HepG2 (cell line): Measurements from ENCODE around the gene SPANXA2. TPM values are rescaled to one million over a fixed set of nuclear protein-coding genes. Genes with fewer than 3 reads are reported as not detected.

ENCODE experiments used
- ATAC-seq: fragments of 200-7000 bp; cut with Tn5 transposase; 3 replicates; pipeline ENCODE4 v1.9.1; 2020; ENCODE audit warnings: mild to moderate bottlenecking, moderate library complexity
- BruUV-seq: library from RNA; stranded (reverse); fragments of 400-500 nt; replicated peaks from 2 replicates; lab custom pipeline; 2021; lab: Mats Ljungman, UMichigan
- CTCF ChIA-PET: fragments of 300-600 bp; formaldehyde crosslinking; extraction: SDS; loops from one replicate; lab custom pipeline; 2021; ENCODE audit warnings: low total read pairs, inconsistent platforms, low intra/inter-chr PET ratio; lab: Yijun Ruan, JAX
- POLR2A ChIA-PET: fragments of 350-600 bp; sonication (Branson Sonifier 250); formaldehyde crosslinking; loops from one replicate; lab custom pipeline; 2020; ENCODE audit warnings: antibody characterized with exemption, inconsistent platforms; lab: Yijun Ruan, JAX
- DNase-seq: peaks from one replicate; pipeline ENCODE4 v3.0.0-alpha.2; 2015; ENCODE audit warnings: low spot score
- FAIRE-seq: peaks from 3 replicates; lab custom pipeline; 2011; peaks lifted over from hg19 to GRCh38; lab: Jason Lieb, UNC
- H2AFZ ChIP-seq: one replicate; pipeline ENCODE4 v1.6.1; 2011; ENCODE audit warnings: low read length, inconsistent platforms
- H3K27ac ChIP-seq: fragments of 300-600 bp; 3 replicates; pipeline ENCODE4 v1.8.0; 2011; ENCODE audit warnings: mixed run types, mild to moderate bottlenecking, mixed read lengths, low read length, inconsistent platforms; ENCODE audit not compliant: insufficient read depth; ENCODE audit errors: extremely low read length
- H3K27me3 ChIP-seq, 2 experiments: fragments of 200-600 bp in 1 of 2; 2 replicates in 1 of 2; 3 replicates in 1 of 2; pipeline versions ENCODE4 v1.6.0 to v1.8.0; 2011; ENCODE audit warnings: low read length in 2 of 2, mild to moderate bottlenecking in 2 of 2, moderate library complexity in 2 of 2, inconsistent platforms in 1 of 2; ENCODE audit not compliant: insufficient read depth in 2 of 2, control insufficient read depth in 1 of 2
- H3K36me3 ChIP-seq, 2 experiments: fragments of 200-600 bp in 1 of 2; replicated peaks in 1 of 2; 2 replicates in 1 of 2; 3 replicates in 1 of 2; pipeline versions ENCODE4 v1.5.1 to v1.8.0; 2011; ENCODE audit warnings: low read length in 2 of 2, inconsistent platforms in 1 of 2; ENCODE audit not compliant: insufficient read depth in 2 of 2, control insufficient read depth in 1 of 2
- H3K4me1 ChIP-seq: 2 replicates; pipeline ENCODE4 v1.5.1; 2012; ENCODE audit warnings: low read length, inconsistent platforms; ENCODE audit not compliant: insufficient read depth
- H3K4me2 ChIP-seq: 2 replicates; pipeline ENCODE4 v1.6.0; 2011; ENCODE audit warnings: low read depth, low read length, inconsistent platforms
- H3K4me3 ChIP-seq, 3 experiments: fragments of 200-600 bp in 1 of 3; sonication (generic), shearing (Covaris generic) in 1 of 3; replicated peaks in 1 of 3; 2 replicates each; pipeline ENCODE4 v1.5.1; 2011 to 2016; ENCODE audit warnings: low read length in 3 of 3, inconsistent platforms in 2 of 3, low read depth in 2 of 3, mild to moderate bottlenecking in 2 of 3, control low read depth in 1 of 3, mixed read lengths in 1 of 3; ENCODE audit not compliant: insufficient read depth in 1 of 3
- H3K79me2 ChIP-seq: one replicate; pipeline ENCODE4 v1.6.1; 2011; ENCODE audit warnings: low read length, inconsistent platforms; ENCODE audit not compliant: insufficient read depth
- H3K9ac ChIP-seq: 2 replicates; pipeline ENCODE4 v1.6.0; 2011; ENCODE audit warnings: mild to moderate bottlenecking, low read depth, low read length, inconsistent platforms; ENCODE audit not compliant: insufficient read depth
- H3K9me3 ChIP-seq: 2 replicates; pipeline ENCODE4 v1.5.1; 2012; ENCODE audit warnings: mild to moderate bottlenecking, low read length
- H4K20me1 ChIP-seq: 2 replicates; pipeline ENCODE4 v1.6.0; 2011; ENCODE audit warnings: inconsistent platforms, mild to moderate bottlenecking, low read length, moderate library complexity; ENCODE audit not compliant: insufficient read depth
- FOXM1 ChIP-seq: sonication (generic); formaldehyde crosslinking; IDR thresholded peaks from 2 replicates; pipeline ENCODE4 v1.5.0; 2020; ENCODE audit warnings: missing genetic modification reagents
- HOXA9 ChIP-seq: sonication (generic); formaldehyde crosslinking; IDR thresholded peaks from 2 replicates; pipeline ENCODE4 v1.8.1; 2022; ENCODE audit warnings: missing genetic modification reagents, mild to moderate bottlenecking, moderate library complexity, borderline replicate concordance
- SALL2 ChIP-seq: sonication (generic); formaldehyde crosslinking; IDR thresholded peaks from 2 replicates; pipeline ENCODE4 v1.8.1; 2023; ENCODE audit warnings: mild to moderate bottlenecking, missing genetic modification reagents, inconsistent platforms
- ZNF556 ChIP-seq: sonication (generic); formaldehyde crosslinking; IDR thresholded peaks from 2 replicates; pipeline ENCODE4 v1.4.0; 2020; ENCODE audit warnings: mild to moderate bottlenecking, missing genetic modification reagents, borderline replicate concordance
- ZSCAN9 ChIP-seq: IDR thresholded peaks from 2 replicates; pipeline ENCODE4 v1.6.1; 2016; ENCODE audit warnings: borderline replicate concordance
- WGBS: methylation state at CpG from one replicate; pipeline ENCODE4 v1.1.6; 2017; ENCODE audit warnings: low lambda C conversion rate; 5-methylcytosine and 5-hydroxymethylcytosine counted together
- in situ Hi-C: cut with HindIII; loops from 2 replicates; pipeline ENCODE4 v1.10.0; 2017; ENCODE audit warnings: low pct_unique_long_range_greater_than_20kb; ENCODE audit not compliant: extremely low pct_ligation_motif_present
- intact Hi-C: fragments of 100-400 bp; cut with micrococcal nuclease; formaldehyde crosslinking; loops from one replicate; pipeline ENCODE4 v1.10.0; 2022; ENCODE audit not compliant: unreplicated experiment
- polyA plus RNA-seq, 8 experiments: library from polyadenylated mRNA; depleted of rRNA in 3 of 8; stranded (reverse) in 7 of 8; unstranded in 1 of 8; fragments of >200 nt; fragmentation: Illumina TruSeq in 4 of 8; extraction: Trizol in 4 of 8; gene quantifications; 2 replicates each; pipeline versions ENCODE4 v1.2.1 to v1.2.3, GENCODE V29; 2011 to 2016; ENCODE audit warnings: low read depth in 4 of 8, missing spikeins in 1 of 8, mixed read lengths in 1 of 8; ENCODE audit not compliant: insufficient read depth in 1 of 8
- total RNA-seq, 5 experiments: library from RNA; depleted of rRNA; stranded (reverse); fragments of >200 nt; fragmentation: Illumina TruSeq; extraction: Trizol; gene quantifications; 2 replicates each; pipeline ENCODE4 v1.2.3, GENCODE V29; 2016; ENCODE audit warnings: low read depth in 1 of 5

Gene SPANXA2
- total and polyA plus RNA-seq, 2 of the 13 experiments (the other 11 are each of a cell fraction or from before 2014, with no cell fraction given): not detected

DNA sequence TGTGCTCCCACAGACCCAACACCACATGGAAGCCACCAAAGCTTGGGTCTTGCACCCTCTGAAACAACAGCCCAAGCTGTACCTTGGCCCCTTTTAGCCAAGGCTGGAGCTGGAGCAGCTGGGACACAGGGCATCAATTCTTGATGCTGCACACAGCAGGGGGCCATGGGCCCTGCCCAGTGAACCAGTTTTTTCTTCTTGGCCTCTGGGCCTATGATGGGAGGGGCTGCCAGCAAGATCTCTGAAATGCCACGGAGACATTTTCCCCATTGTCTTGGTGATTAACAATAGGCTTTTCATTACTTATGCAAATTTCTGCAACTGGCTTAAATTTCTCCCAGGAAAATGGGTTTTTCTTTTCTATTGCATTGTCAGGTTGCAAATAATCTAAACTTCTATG lies 49.0 kb downstream of the SPANXA2 start:
- in situ Hi-C loops (no loop called here), intact Hi-C loops (no loop called here)
- Histone ChIP-seq H3K4me3 (no peak overlapping the region), H3K27me3 (no peaks in the 10 kb centered on the region), H3K79me2 (no peaks in the 10 kb centered on the region), H3K36me3 (no peaks in the 10 kb centered on the region), H3K4me2 (no peak overlapping the region), H3K9me3 (peaks cover 11% of the 10 kb centered on the region; the same call in 1 of the 2 replicates), H3K4me1 (no peaks in the 10 kb centered on the region), H2AFZ (no peak overlapping the region), H3K9ac (no peak overlapping the region), H4K20me1 (no peaks in the 10 kb centered on the region), H3K27ac (no peak overlapping the region)
- no CpG with 5 or more reads among the region's 1 CpG for WGBS
- no peak for TF ChIP-seq FOXM1 (CRISPR knock-in tag)
- no peak for TF ChIP-seq ZSCAN9 (CRISPR knock-in tag)
- no peak for TF ChIP-seq ZNF556 (CRISPR knock-in tag)
- no peak for TF ChIP-seq HOXA9 (CRISPR knock-in tag)
- no peak for TF ChIP-seq SALL2 (CRISPR knock-in tag)
- ChIA-PET POLR2A (no interaction called here), CTCF (no interaction called here)
- no peak for ATAC-seq
- no peak for DNase-seq
- BruUV-seq: no TSS peak
- no peak for FAIRE-seq

Other genes with a start within 250 kb of the SPANXA2 start
- gene SPANXA1, start 5.0 kb upstream of the SPANXA2 start, total RNA-seq (2016; rRNA removed; fragmentation: Illumina TruSeq; extraction: Trizol): not detected in 2 replicates
- gene SPANXA1, start 5.0 kb upstream of the SPANXA2 start, polyA plus RNA-seq (2011; rRNA removed): not detected in 2 replicates
- gene SPANXD, start 109.0 kb downstream of the SPANXA2 start, total RNA-seq (2016; rRNA removed; fragmentation: Illumina TruSeq; extraction: Trizol): not detected in 2 replicates
- gene SPANXD, start 109.0 kb downstream of the SPANXA2 start, polyA plus RNA-seq (2011; rRNA removed): not detected in 2 replicates
- not detected in 2 replicates for gene MAGEC3, start 248.6 kb downstream of the SPANXA2 start, total RNA-seq (2016; rRNA removed; fragmentation: Illumina TruSeq; extraction: Trizol)
- not detected in 2 replicates for gene MAGEC3, start 248.6 kb downstream of the SPANXA2 start, polyA plus RNA-seq (2011; rRNA removed)